Ishikawa (cell line): Measurements from ENCODE around the gene HOOK2.

ENCODE experiments used
- CEBPB ChIP-seq: IDR thresholded peaks from 2 replicates; pipeline ENCODE4 v1.6.1; 2012
- CREB1 ChIP-seq: IDR thresholded peaks from 2 replicates; pipeline ENCODE4 v1.6.1; 2012; ENCODE audit warnings: low read depth
- EP300 ChIP-seq: IDR thresholded peaks from 2 replicates; pipeline ENCODE4 v1.6.1; 2012; ENCODE audit warnings: borderline replicate concordance
- FOXM1 ChIP-seq: IDR thresholded peaks from 2 replicates; pipeline ENCODE4 v1.6.1; 2012; ENCODE audit warnings: low read depth, borderline replicate concordance
- RAD21 ChIP-seq: IDR thresholded peaks from 2 replicates; pipeline ENCODE4 v1.6.1; 2012; ENCODE audit warnings: low read depth
- TAF1 ChIP-seq: IDR thresholded peaks from 2 replicates; pipeline ENCODE4 v1.6.1; 2012; ENCODE audit warnings: low read depth, mild to moderate bottlenecking
- TCF12 ChIP-seq: IDR thresholded peaks from 2 replicates; pipeline ENCODE4 v1.6.1; 2012; ENCODE audit warnings: low read depth
- USF1 ChIP-seq: IDR thresholded peaks from 2 replicates; pipeline ENCODE4 v1.6.1; 2012

- TF ChIP-seq TAF1 (no peak), FOXM1 (no peak), TCF12 (no peak), EP300 (no peak), CREB1 (no peak), USF1 (no peak), CEBPB (no peak), RAD21 (no peak)
These were observed 5.7 kb downstream of the HOOK2 start for GRCh38 chr19:12769689-12770088.
